NB4 (cell line): ENCODE measurements around the gene IL6ST.
"Not testable (repeated sequence)": the region's sequence is repeated elsewhere in the genome, so short reads cannot be mapped to it uniquely, and the experiment has no call there.

Source experiments
- DNase-seq: peaks from one replicate; pipeline ENCODE4 v3.0.0; 2010; ENCODE audit warnings: low read depth
- H3K4me3 ChIP-seq: one replicate; pipeline ENCODE4 v1.5.1; 2011; ENCODE audit warnings: mild to moderate bottlenecking, low read depth, low read length, moderate library complexity
- CTCF ChIP-seq: IDR thresholded peaks from one replicate; pipeline ENCODE4 v1.5.1; 2012; ENCODE audit warnings: low read depth, low read length
- MAX ChIP-seq: IDR thresholded peaks from 2 replicates; pipeline ENCODE4 v1.6.1; 2011; ENCODE audit warnings: low read depth, low read length
- MYC ChIP-seq: IDR thresholded peaks from 2 replicates; pipeline ENCODE4 v1.6.1; 2011; ENCODE audit warnings: low read depth, low read length
- POLR2A ChIP-seq: IDR thresholded peaks from 2 replicates; pipeline ENCODE4 v1.6.1; 2011; ENCODE audit warnings: mild to moderate bottlenecking; ENCODE audit not compliant: insufficient read length; ENCODE audit errors: extremely low read depth

Gene IL6ST

GRCh38 chr5:56006094-56006493 lies 11.3 kb upstream of the IL6ST start:
- H3K4me3 ChIP-seq = no peak overlapping the region
- TF ChIP-seq MAX (no peak), MYC (no peak), POLR2A (no peak), CTCF (no peak)
- DNase-seq = no peak

- H3K4me3 ChIP-seq = no peak overlapping the region
- no peak for DNase-seq
- no peak for TF ChIP-seq MYC
- TF ChIP-seq CTCF = no peak
- TF ChIP-seq MAX = no peak
- TF ChIP-seq POLR2A = no peak
Observed at GRCh38 chr5:56004874-56005273, 10.1 kb upstream of the IL6ST start.

GRCh38 chr5:56003679-56004078 lies 8.9 kb upstream of the IL6ST start:
- DNase-seq = no peak
- H3K4me3 ChIP-seq = no peak overlapping the region
- TF ChIP-seq CTCF (no peak), MAX (no peak), POLR2A (no peak), MYC (no peak)

GRCh38 chr5:56003179-56003578 lies 8.4 kb upstream of the IL6ST start:
- TF ChIP-seq MYC = no peak
- no peak for TF ChIP-seq MAX
- TF ChIP-seq POLR2A = no peak
- TF ChIP-seq CTCF = no peak
- H3K4me3 ChIP-seq = no peak overlapping the region
- no peak for DNase-seq

- H3K4me3 ChIP-seq = no peak overlapping the region
- TF ChIP-seq POLR2A (no peak), MAX (no peak), MYC (no peak), CTCF (no peak)
- DNase-seq = no peak
Observed at GRCh38 chr5:56002303-56002702, 7.5 kb upstream of the IL6ST start.

- not testable (repeated sequence) for H3K4me3 ChIP-seq, DNase-seq
Observed at GRCh38 chr5:56000221-56000620, 5.5 kb upstream of the IL6ST start.
